OCI-LY7 (cell line): ENCODE results near the gene ST3GAL3. TPM values are rescaled to one million over a fixed set of nuclear protein-coding genes. Genes with fewer than 3 reads are reported as not detected.

Experiments used
- BruUV-seq: library from RNA; stranded (reverse); fragments of 400-500 nt; replicated peaks from 2 replicates; lab custom pipeline; 2021; lab: Mats Ljungman, UMichigan
- CTCF ChIA-PET: fragments of 300-600 bp; sonication (Branson Sonifier 250); formaldehyde crosslinking; loops from one replicate; lab custom pipeline; 2022; ENCODE audit warnings: antibody characterized with exemption; ENCODE audit not compliant: unreplicated experiment; lab: Charles Lee
- POLR2A ChIA-PET: fragments of 300-600 bp; sonication (Branson Sonifier 250); formaldehyde crosslinking; loops from one replicate; lab custom pipeline; 2022; ENCODE audit warnings: antibody characterized with exemption; lab: Charles Lee
- DNase-seq: peaks from one replicate; pipeline ENCODE4 v3.0.0-alpha.2; 2015; ENCODE audit warnings: low spot score
- H2AFZ ChIP-seq: fragments of 200-600 bp; sonication (generic), shearing (Covaris generic); 2 replicates; pipeline ENCODE4 v1.6.1; 2014; ENCODE audit warnings: mild to moderate bottlenecking, antibody characterized with exemption, low read length, moderate library complexity
- H3K27ac ChIP-seq: fragments of 200-600 bp; sonication (generic); 2 replicates; pipeline ENCODE4 v1.5.1; 2014; ENCODE audit warnings: mixed run types, low read depth, mild to moderate bottlenecking, moderate library complexity, low read length, inconsistent platforms; ENCODE audit not compliant: poor library complexity, severe bottlenecking
- H3K36me3 ChIP-seq: fragments of 200-600 bp; sonication (generic); 2 replicates; pipeline ENCODE4 v1.6.1; 2014; ENCODE audit warnings: mild to moderate bottlenecking, antibody characterized with exemption, low read length, moderate library complexity, mixed read lengths; ENCODE audit not compliant: insufficient read depth
- H3K4me1 ChIP-seq: fragments of 200-600 bp; sonication (generic); 2 replicates; pipeline ENCODE4 v1.5.1; 2014; ENCODE audit warnings: mild to moderate bottlenecking, low read length; ENCODE audit not compliant: insufficient read depth, poor library complexity, severe bottlenecking
- H3K4me2 ChIP-seq: fragments of 200-600 bp; sonication (generic); 2 replicates; pipeline ENCODE4 v1.6.1; 2014; ENCODE audit warnings: mild to moderate bottlenecking, low read length
- H3K4me3 ChIP-seq: fragments of 200-600 bp; sonication (generic); 2 replicates; pipeline ENCODE4 v1.5.1; 2014; ENCODE audit warnings: mild to moderate bottlenecking, low read depth, low read length; ENCODE audit not compliant: poor library complexity, severe bottlenecking
- H3K79me2 ChIP-seq: fragments of 200-600 bp; sonication (generic); 2 replicates; pipeline ENCODE4 v1.6.1; 2016; ENCODE audit warnings: low read depth, mild to moderate bottlenecking, low read length, moderate library complexity, mixed read lengths; ENCODE audit not compliant: insufficient read depth
- H3K9me2 ChIP-seq: fragments of 200-600 bp; sonication (generic); 2 replicates; pipeline ENCODE4 v1.6.1; 2016; ENCODE audit warnings: mild to moderate bottlenecking, low read length, mixed read lengths; ENCODE audit not compliant: insufficient read depth
- H3K9me3 ChIP-seq: fragments of 200-600 bp; sonication (generic); 2 replicates; pipeline ENCODE4 v1.6.1; 2014; ENCODE audit warnings: mild to moderate bottlenecking, mixed run types, low read length, mixed read lengths
- H4K20me1 ChIP-seq: fragments of 200-600 bp; sonication (generic); 2 replicates; pipeline ENCODE4 v1.6.1; 2014; ENCODE audit warnings: mild to moderate bottlenecking, antibody characterized with exemption, low read length, moderate library complexity, mixed read lengths; ENCODE audit not compliant: insufficient read depth
- CTCF ChIP-seq: fragments of 200-600 bp; sonication (generic); conservative IDR thresholded peaks from 2 replicates; pipeline ENCODE4 v1.5.1; 2014; ENCODE audit warnings: mild to moderate bottlenecking, antibody characterized with exemption, low read length, moderate library complexity, mixed read lengths
- EZH2phosphoT487 ChIP-seq: fragments of 200-600 bp; sonication (generic); IDR thresholded peaks from 2 replicates; pipeline ENCODE4 v1.6.1; 2018; ENCODE audit warnings: low read depth, borderline replicate concordance, mild to moderate bottlenecking, mixed run types, antibody characterized with exemption, low read length, moderate library complexity, mixed read lengths
- intact Hi-C: fragments of 100-400 bp; cut with micrococcal nuclease; formaldehyde crosslinking; loops from one replicate; pipeline ENCODE4 v1.10.0; 2022; ENCODE audit not compliant: unreplicated experiment
- total RNA-seq, 2 experiments: library from RNA; depleted of rRNA in 1 of 2; stranded (reverse); fragments of >200 nt in 1 of 2; shearing (Covaris generic) in 1 of 2; gene quantifications; 2 replicates each; pipeline ENCODE4 v1.2.3, GENCODE V29; 2014 to 2022

ST3GAL3 gene
- total RNA-seq, 2 experiments from 2014 or later: 24.0 to 45.0 TPM

DNA sequence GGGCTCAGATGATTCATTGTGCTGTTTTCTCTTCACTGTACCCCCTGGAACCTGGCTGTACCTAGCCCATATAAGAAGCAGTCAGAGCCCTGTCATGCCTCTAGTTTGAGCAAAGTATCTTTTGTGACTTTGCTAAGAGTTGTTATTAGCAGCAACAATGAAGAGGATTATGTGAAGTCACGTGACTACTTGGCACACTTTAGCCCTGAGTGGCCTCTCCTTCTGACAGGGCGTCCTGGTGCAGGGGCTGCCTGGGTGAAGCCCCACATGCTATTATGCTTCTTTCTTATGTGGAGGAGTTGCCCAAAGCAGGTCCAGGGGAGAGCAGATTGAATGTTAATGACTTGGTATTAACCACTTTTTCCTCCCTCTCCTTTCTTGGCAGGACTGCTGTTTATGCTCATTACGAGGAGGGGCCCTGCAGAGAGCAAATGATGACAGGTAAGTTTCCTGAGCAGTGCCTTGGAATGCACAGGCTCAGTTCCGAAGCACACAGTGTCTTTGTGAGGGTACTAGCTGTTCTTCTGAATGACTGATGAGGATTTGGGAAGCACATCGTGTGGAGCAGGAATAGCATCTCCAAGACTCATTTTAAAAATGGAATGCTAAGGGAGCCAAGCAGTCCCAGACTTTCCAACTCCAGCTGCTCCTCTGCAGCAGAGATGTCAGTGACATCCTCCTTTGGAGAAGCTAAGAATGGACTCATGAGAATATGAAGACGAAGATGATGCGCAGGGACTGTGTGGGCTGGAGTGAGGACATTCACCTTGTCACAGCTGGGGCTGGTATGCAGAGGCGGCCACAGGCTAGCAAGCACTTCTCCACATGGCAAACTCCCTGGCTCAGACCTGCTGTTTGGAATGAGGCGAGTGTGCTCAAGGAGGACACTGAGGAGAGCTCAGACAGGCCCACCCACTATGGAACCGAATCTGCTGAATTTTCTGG, 15.2 kb upstream of the ST3GAL3 start:
- Histone ChIP-seq H3K4me1 (no peaks in the 10 kb centered on the region), H3K27ac (no peak overlapping the region), H2AFZ (no peak overlapping the region), H3K36me3 (peaks cover 100% of the 10 kb centered on the region), H4K20me1 (no peaks in the 10 kb centered on the region), H3K79me2 (no peaks in the 10 kb centered on the region), H3K9me2 (no peaks in the 10 kb centered on the region), H3K4me3 (no peak overlapping the region), H3K9me3 (no peaks in the 10 kb centered on the region), H3K4me2 (no peak overlapping the region)
- DNase-seq: no peak
- intact Hi-C loops: no loop called here
- CTCF ChIA-PET: no interaction called here
- POLR2A ChIA-PET: no interaction called here
- TF ChIP-seq EZH2phosphoT487 (no peak), CTCF (no peak)
- no TSS peak for BruUV-seq

DNA sequence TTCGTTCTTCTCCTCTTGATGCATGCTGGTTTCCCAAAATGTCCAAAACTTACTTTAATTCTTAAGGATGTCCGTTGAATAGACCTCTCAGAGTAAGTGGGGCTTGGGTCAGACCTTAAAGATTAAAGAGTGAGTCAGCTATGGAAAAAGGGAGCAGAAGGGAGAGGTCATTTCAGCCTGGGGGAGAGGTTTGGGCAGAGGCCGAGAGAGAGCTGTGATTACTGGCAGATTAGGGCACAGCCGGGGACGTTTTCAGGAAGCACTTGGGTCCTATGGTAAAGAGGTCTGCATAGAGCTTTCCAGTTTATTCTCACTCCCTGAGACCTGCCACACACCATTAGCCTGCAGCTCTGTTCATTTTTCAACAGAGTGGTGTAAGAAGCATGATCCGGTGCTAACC, 14.0 kb upstream of the ST3GAL3 start:
- H3K9me3 ChIP-seq: no peaks in the 10 kb centered on the region
- H3K4me2 ChIP-seq: no peak overlapping the region
- no peaks in the 10 kb centered on the region for H3K4me1 ChIP-seq
- H3K9me2 ChIP-seq: no peaks in the 10 kb centered on the region
- intact Hi-C loops: no loop called here
- no peak for TF ChIP-seq CTCF
- H3K4me3 ChIP-seq: no peak overlapping the region
- H3K27ac ChIP-seq: no peak overlapping the region
- peaks cover 100% of the 10 kb centered on the region for H3K36me3 ChIP-seq
- CTCF ChIA-PET: no interaction called here
- no TSS peak for BruUV-seq
- H2AFZ ChIP-seq: no peak overlapping the region
- H4K20me1 ChIP-seq: no peaks in the 10 kb centered on the region
- no peaks in the 10 kb centered on the region for H3K79me2 ChIP-seq
- POLR2A ChIA-PET: no interaction called here
- DNase-seq: no peak

GRCh38 chr1:43699281-43699680, 8.1 kb upstream of the ST3GAL3 start:
- Histone ChIP-seq H3K4me2 (no peak overlapping the region), H2AFZ (no peak overlapping the region), H3K4me3 (no peak overlapping the region), H4K20me1 (no peaks in the 10 kb centered on the region), H3K9me3 (no peaks in the 10 kb centered on the region), H3K36me3 (peaks cover 96% of the 10 kb centered on the region), H3K4me1 (no peaks in the 10 kb centered on the region), H3K79me2 (no peaks in the 10 kb centered on the region), H3K27ac (no peak overlapping the region), H3K9me2 (no peaks in the 10 kb centered on the region)
- no peak for TF ChIP-seq EZH2phosphoT487
- POLR2A ChIA-PET: interaction anchor here (0.6 kb wide), 1 partner anchor 746 kb away, joined by 4 read pairs; no protein-coding TSS in a partner anchor
- no peak for DNase-seq
- intact Hi-C loops: no loop called here
- no TSS peak for BruUV-seq
- CTCF ChIA-PET: no interaction called here
